ENCODE results near the gene ZNF723. TPM values are rescaled to one million over a fixed set of nuclear protein-coding genes. Genes with fewer than 3 reads are reported as not detected.

ZNF723 gene
- total and polyA plus RNA-seq, 2 of the 4 experiments (the other 2 are of a cell fraction): not detected

Small RNA genes lying within 50 kb of the gene (microRNA-seq; reads per million reads assigned to microRNA genes)
- gene VN1R88P (ENCODE audit: insufficient read depth, insufficient read length): not detected

Small RNA genes lying within 50 kb of the gene (small RNA-seq; reads per million reads assigned to genes)
- gene VN1R88P: 0 reads per million in 5 experiments

Other genes starting within 250 kb of the ZNF723 start
- 1.3 and 1.4 TPM in 2 replicates for gene ZNF492, start 198.0 kb upstream of the ZNF723 start, total RNA-seq (2012; rRNA removed)
- 0.14 and 0.19 TPM in 2 replicates for gene ZNF492, start 198.0 kb upstream of the ZNF723 start, polyA plus RNA-seq (2012; rRNA removed)
- not detected in 2 replicates for gene ZNF99, start 48.1 kb upstream of the ZNF723 start, total RNA-seq (2012; rRNA removed)
- gene ZNF99, start 48.1 kb upstream of the ZNF723 start, polyA plus RNA-seq (2012; rRNA removed): not detected in 2 replicates
- not detected in 2 replicates for gene ZNF728, start 170.9 kb downstream of the ZNF723 start, total RNA-seq (2012; rRNA removed)
- not detected in 2 replicates for gene ZNF728, start 170.9 kb downstream of the ZNF723 start, polyA plus RNA-seq (2012; rRNA removed)